ENCODE results near the gene CHST8. TPM values are rescaled to one million over a fixed set of nuclear protein-coding genes. Genes with fewer than 3 reads are reported as not detected.

The CHST8 gene
- total and polyA plus RNA-seq, 11 donors, result 0.10 to 0.88 (median 0.22) TPM; not detected in 3

DNA sequence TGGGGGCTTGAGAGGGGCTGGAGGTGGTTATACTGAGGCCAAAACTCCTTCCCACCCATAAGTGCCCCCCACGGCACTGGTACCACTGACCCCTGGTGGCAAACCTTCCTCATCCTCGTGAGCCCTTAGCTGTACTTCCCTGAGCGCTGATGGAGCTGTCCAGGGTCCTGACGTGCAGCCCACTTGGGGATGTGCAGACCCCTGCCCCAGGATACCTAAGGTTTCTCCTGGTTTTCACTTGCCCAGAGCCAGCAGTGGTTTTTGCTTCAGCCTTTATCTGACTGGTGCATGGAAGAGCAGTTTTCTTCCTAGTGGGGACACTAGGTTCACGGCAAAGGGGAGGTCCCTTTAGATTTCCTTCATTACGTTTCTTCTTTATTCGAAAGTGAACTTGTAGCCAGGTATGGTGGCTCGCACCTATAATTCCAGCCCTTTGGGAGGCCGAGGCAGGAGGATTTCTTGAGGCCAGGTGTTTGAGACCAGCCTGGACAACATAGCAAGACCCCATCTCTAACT, 146.2 kb downstream of the CHST8 start:
- Histone ChIP-seq H3K4me3 (no peak overlapping the region), H3K27me3 (peaks cover 0 to 34% (median 5%) of the 10 kb centered on the region in 9 donors), H3K9me3 (no peaks in the 10 kb centered on the region), H3K36me3 (no peaks in the 10 kb centered on the region), H3K27ac (no peak overlapping the region), H3K4me1 (no peaks in the 10 kb centered on the region)
- no peak for DNase-seq
- intact Hi-C loops (cut with DNase I), result loop anchor here in 3 of 10 donors (5.0 to 10.0 kb wide), 3 partner anchors 351 to 533 kb away; no protein-coding TSS in a partner anchor
- no peak for ATAC-seq
- WGBS, 4 donors, result 37 to 44% (median 39%) methylated on average over 9 of the region's 9 CpGs
- no peak for TF ChIP-seq POLR2A (IDR thresholded peaks at IDR 0.05)
- TF ChIP-seq, protein P1, sequence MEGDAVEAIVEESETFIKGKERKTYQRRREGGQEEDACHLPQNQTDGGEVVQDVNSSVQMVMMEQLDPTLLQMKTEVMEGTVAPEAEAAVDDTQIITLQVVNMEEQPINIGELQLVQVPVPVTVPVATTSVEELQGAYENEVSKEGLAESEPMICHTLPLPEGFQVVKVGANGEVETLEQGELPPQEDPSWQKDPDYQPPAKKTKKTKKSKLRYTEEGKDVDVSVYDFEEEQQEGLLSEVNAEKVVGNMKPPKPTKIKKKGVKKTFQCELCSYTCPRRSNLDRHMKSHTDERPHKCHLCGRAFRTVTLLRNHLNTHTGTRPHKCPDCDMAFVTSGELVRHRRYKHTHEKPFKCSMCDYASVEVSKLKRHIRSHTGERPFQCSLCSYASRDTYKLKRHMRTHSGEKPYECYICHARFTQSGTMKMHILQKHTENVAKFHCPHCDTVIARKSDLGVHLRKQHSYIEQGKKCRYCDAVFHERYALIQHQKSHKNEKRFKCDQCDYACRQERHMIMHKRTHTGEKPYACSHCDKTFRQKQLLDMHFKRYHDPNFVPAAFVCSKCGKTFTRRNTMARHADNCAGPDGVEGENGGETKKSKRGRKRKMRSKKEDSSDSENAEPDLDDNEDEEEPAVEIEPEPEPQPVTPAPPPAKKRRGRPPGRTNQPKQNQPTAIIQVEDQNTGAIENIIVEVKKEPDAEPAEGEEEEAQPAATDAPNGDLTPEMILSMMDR (IDR thresholded peaks at IDR 0.05), result peak in 5 of 12 donors; percentile 3 to 32 (median 14)

DNA sequence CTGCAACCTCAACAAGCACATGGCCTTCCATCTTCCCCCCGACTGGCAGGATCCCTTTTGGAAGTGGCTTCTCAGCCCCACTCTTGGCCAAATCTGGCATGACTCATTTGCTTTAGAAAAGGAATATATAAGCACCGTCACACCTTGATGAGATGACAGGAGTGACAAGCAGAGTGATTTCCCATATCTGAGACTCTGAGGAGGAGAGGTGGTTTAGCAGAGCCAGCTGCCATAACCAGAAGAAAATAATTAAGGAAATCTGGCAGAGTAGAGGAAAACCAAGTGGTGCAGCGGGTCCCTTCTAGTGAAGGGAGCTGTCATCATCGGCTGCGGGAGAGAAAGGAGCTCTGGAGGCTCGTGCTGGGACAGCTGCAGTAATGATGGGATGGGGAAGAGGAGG, 147.5 kb downstream of the CHST8 start:
- Histone ChIP-seq H3K27ac (no peak overlapping the region), H3K27me3 (peaks cover 0 to 34% (median 5%) of the 10 kb centered on the region in 9 donors), H3K4me1 (no peaks in the 10 kb centered on the region), H3K36me3 (no peaks in the 10 kb centered on the region), H3K4me3 (no peak overlapping the region), H3K9me3 (no peaks in the 10 kb centered on the region)
- DNase-seq (no peak), ATAC-seq (no peak)
- TF ChIP-seq, protein P1 (IDR thresholded peaks at IDR 0.05), result no peak
- TF ChIP-seq POLR2A (IDR thresholded peaks at IDR 0.05), result no peak
- WGBS, 4 donors, result 46 to 51% (median 50%) methylated on average over 5 to 6 of the region's 6 CpGs
- intact Hi-C loops (cut with DNase I), result loop anchor here in 3 of 10 donors (5.0 to 10.0 kb wide), 3 partner anchors 352 to 534 kb away; no protein-coding TSS in a partner anchor

DNA sequence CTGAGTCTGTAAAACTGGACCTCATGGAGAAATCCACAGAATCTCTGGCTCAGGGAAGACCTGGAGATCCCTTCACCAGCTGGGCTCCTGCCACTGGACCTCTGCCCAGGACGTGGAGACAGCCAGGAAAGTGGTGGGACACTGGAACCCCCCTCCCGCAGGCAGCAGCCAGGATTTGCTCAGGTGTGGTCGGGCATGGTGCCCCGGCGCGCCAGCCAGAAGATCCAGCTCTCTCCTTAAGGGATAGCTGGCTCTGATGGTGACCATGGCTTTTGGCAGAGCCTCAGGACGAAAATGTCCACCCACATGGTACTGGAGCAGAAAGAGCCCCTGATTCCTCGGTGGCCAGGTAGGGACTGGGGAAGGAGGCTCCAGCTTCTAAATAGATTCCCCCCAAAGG, 148.4 kb downstream of the CHST8 start:
- H3K36me3 ChIP-seq, result no peaks in the 10 kb centered on the region
- TF ChIP-seq POLR2A (IDR thresholded peaks at IDR 0.05), result no peak
- TF ChIP-seq, protein P1 (IDR thresholded peaks at IDR 0.05), result no peak
- DNase-seq, result no peak
- no peaks in the 10 kb centered on the region for H3K4me1 ChIP-seq
- no peak overlapping the region for H3K27ac ChIP-seq
- ATAC-seq, result no peak
- H3K27me3 ChIP-seq, result peaks cover 0 to 34% (median 5%) of the 10 kb centered on the region in 9 donors
- intact Hi-C loops (cut with DNase I), result loop anchor here (1.0 to 10.0 kb wide), 8 partner anchors 338 to 945 kb away; no protein-coding TSS in a partner anchor
- WGBS, 4 donors, result 48 to 75% (median 70%) methylated on average over 7 to 8 of the region's 8 CpGs; no CpG with 5 or more reads in 1 of the 4 donors
- H3K4me3 ChIP-seq, result no peak overlapping the region
- no peaks in the 10 kb centered on the region for H3K9me3 ChIP-seq

DNA sequence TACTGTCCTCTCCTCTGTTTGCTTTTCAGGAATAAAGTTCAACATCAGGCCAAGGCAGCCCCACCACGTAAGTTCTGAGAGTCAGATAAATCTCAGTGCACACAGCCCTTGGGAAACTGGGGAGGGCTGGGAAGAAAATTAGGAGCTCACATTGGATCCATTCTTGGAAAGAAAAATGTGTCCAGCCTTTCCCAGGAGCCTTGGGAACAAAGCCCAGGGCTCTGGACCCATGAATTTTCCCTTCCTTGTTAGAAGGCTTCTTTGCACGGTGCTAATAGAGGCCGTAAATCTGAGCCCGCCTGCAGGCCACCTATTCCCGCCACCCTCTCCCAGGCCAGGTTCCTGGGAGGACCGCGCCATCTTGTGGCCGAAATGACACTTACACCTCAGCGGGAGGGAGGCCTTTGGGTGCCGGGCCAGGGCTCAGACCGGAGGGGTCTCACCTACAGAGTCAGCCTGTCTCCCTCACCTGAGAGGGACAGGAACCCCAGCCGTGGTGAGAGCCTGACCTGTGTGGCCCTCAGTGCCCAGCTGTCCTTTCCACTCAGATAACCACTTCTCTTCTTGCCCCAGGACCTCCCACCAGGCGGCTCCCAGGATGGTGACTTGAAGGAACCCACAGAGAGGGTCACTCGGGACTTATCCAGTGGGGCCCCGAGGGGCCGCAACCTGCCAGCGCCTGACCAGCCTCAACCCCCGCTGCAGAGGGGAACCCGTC, 149.8 kb downstream of the CHST8 start:
- Histone ChIP-seq H3K4me3 (no peak overlapping the region), H3K4me1 (no peaks in the 10 kb centered on the region), H3K36me3 (no peaks in the 10 kb centered on the region), H3K9me3 (no peaks in the 10 kb centered on the region), H3K27me3 (peaks cover 0 to 34% (median 5%) of the 10 kb centered on the region in 9 donors), H3K27ac (no peak overlapping the region)
- WGBS, 4 donors, result 29 to 31% (median 31%) methylated on average over 7 to 19 of the region's 19 CpGs
- intact Hi-C loops (cut with DNase I), result loop anchor here (1.0 to 10.0 kb wide), 9 partner anchors 339 to 943 kb away; no protein-coding TSS in a partner anchor
- no peak for TF ChIP-seq POLR2A (IDR thresholded peaks at IDR 0.05)
- TF ChIP-seq, protein P1 (IDR thresholded peaks at IDR 0.05), result peak; percentile 68 to 90 (median 84)
- ATAC-seq, result peak; percentile 41 to 84 (median 74)
- peak; percentile 53 to 86 (median 62) for DNase-seq
